Left lung (tissue), 10 donors: Measurements from ENCODE around the gene APBA2. TPM values are rescaled to one million over a fixed set of nuclear protein-coding genes. Genes with fewer than 3 reads are reported as not detected.

Source experiments
- ATAC-seq: fragments of 200-7000 bp; cut with Tn5 transposase; one replicate; pipeline ENCODE4 v1.9.1; 2020; ENCODE audit warnings: moderate library complexity
- DNase-seq, 4 donors: peaks; one replicate each; pipeline ENCODE4 v3.0.0-alpha.2; 2013 to 2020
- H3K27ac ChIP-seq, 2 donors: fragments of 200-600 bp; sonication (generic) in 1 of 2; one replicate each; pipeline versions ENCODE4 v1.5.0 to v1.8.0; 2020 to 2021
- H3K27me3 ChIP-seq, 2 donors: fragments of 200-600 bp; sonication (generic) in 1 of 2; one replicate each; pipeline versions ENCODE4 v1.5.0 to v1.8.0; 2020 to 2021
- H3K36me3 ChIP-seq, 2 donors: fragments of 200-600 bp; sonication (generic) in 1 of 2; one replicate each; pipeline versions ENCODE4 v1.5.0 to v1.8.0; 2020 to 2021
- H3K4me1 ChIP-seq, 2 donors: fragments of 200-600 bp; one replicate each; pipeline ENCODE4 v1.8.0; 2021
- H3K4me3 ChIP-seq, 2 donors: fragments of 200-600 bp; sonication (generic) in 1 of 2; one replicate each; pipeline versions ENCODE4 v1.5.0 to v1.8.0; 2020 to 2021; ENCODE audit warnings: mild to moderate bottlenecking in 1 of 2
- H3K9me3 ChIP-seq, 2 donors: fragments of 200-600 bp; sonication (generic) in 1 of 2; one replicate each; pipeline versions ENCODE4 v1.5.0 to v1.8.0; 2020 to 2021
- intact Hi-C, 2 donors: fragments of 100-400 bp; cut with DNase I; formaldehyde crosslinking; loops; one replicate each; pipeline versions ENCODE4 v1.11.2 to v1.14.2; 2022
- polyA plus RNA-seq, 6 donors: library from polyadenylated mRNA; unstranded; fragments of 120-200 nt; gene quantifications; one replicate each; pipeline ENCODE4 v1.2.1, GENCODE V29; 2013; ENCODE audit not compliant: insufficient read length in 6 of 6
- total RNA-seq, 2 donors: library from RNA; stranded (reverse); fragmentation: NEBNext Ultra II Directional; extraction: Animal tissue kit (Norgen Biotek cat#: 25700); gene quantifications; one replicate each; pipeline ENCODE4 v1.2.1, GENCODE V29; 2021
- TF ChIP-seq, protein P1 (sequence below), 2 donors: fragments of 200-600 bp; sonication (generic) in 1 of 2; IDR thresholded peaks; one replicate each; pipeline versions ENCODE4 v1.5.0 to v1.8.0; 2021; ENCODE audit warnings: antibody characterized with exemption in 2 of 2
- donor health status: DM: no; HTN: yes; CAD: no.
- donor health status: DM: no; HTN: no; CAD: no.

The APBA2 gene
- total and polyA plus RNA-seq, 8 donors: 3.9 to 18.4 (median 11.1) TPM

DNA sequence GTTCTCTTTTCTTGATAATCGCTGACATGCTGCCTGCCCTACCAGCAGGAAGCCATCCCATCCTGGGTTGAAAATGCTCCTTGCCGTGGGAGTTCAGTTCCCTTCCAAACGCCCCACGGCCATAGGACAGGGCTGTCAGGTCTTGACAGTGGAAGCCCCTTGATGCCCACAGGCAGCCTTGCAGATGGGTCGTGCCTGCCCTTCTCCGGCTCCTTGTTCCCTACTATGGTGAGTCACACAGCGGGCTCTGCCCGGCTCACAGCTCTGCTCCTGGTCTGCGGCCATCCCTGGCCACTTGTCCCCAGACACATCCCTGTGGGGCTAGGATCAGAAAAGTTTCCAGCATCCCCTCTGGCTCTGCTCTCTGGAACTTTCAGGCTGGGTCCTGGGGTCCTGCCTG lies 6.2 kb upstream of the APBA2 start:
- Histone ChIP-seq H3K27ac (no peak overlapping the region), H3K27me3 (peaks cover 0 to 9% of the 10 kb centered on the region in 2 donors), H3K4me3 (no peak overlapping the region), H3K36me3 (no peaks in the 10 kb centered on the region), H3K4me1 (no peaks in the 10 kb centered on the region), H3K9me3 (no peaks in the 10 kb centered on the region)
- intact Hi-C loops: no loop called here
- ATAC-seq (no peak), DNase-seq (no peak)
- TF ChIP-seq, protein P1, sequence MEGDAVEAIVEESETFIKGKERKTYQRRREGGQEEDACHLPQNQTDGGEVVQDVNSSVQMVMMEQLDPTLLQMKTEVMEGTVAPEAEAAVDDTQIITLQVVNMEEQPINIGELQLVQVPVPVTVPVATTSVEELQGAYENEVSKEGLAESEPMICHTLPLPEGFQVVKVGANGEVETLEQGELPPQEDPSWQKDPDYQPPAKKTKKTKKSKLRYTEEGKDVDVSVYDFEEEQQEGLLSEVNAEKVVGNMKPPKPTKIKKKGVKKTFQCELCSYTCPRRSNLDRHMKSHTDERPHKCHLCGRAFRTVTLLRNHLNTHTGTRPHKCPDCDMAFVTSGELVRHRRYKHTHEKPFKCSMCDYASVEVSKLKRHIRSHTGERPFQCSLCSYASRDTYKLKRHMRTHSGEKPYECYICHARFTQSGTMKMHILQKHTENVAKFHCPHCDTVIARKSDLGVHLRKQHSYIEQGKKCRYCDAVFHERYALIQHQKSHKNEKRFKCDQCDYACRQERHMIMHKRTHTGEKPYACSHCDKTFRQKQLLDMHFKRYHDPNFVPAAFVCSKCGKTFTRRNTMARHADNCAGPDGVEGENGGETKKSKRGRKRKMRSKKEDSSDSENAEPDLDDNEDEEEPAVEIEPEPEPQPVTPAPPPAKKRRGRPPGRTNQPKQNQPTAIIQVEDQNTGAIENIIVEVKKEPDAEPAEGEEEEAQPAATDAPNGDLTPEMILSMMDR (IDR thresholded peaks at IDR 0.05): no peak

DNA sequence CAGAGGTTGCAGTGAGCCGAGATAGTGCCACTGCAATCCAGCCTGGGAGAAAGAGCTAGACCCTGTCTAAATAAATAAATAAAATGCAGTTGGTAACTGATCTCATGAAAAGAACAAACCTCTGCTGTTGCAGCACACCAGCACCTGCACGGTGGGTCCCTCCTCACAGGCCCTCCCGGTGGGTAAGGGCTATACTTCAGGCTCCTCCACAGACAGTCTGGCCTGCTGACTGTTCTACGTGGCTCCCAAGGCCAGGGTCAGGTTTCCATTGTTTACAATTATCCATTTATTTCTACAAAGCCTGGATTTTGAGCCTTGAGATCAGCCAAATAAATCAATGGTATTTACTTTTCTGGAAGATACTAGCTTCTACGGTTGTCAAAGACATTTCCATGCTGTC lies 5.1 kb upstream of the APBA2 start:
- Histone ChIP-seq H3K27ac (no peak overlapping the region), H3K27me3 (peaks cover 9 to 20% of the 10 kb centered on the region in 2 donors), H3K9me3 (no peaks in the 10 kb centered on the region), H3K36me3 (no peaks in the 10 kb centered on the region), H3K4me3 (no peak overlapping the region), H3K4me1 (peaks cover 0 to 5% of the 10 kb centered on the region in 2 donors)
- ATAC-seq: no peak
- DNase-seq: no peak
- intact Hi-C loops: loop anchor here in 1 of 2 donors (10.0 kb wide), 1 partner anchor 224 kb away; no protein-coding TSS in a partner anchor
- TF ChIP-seq, protein P1 (IDR thresholded peaks at IDR 0.05): no peak

DNA sequence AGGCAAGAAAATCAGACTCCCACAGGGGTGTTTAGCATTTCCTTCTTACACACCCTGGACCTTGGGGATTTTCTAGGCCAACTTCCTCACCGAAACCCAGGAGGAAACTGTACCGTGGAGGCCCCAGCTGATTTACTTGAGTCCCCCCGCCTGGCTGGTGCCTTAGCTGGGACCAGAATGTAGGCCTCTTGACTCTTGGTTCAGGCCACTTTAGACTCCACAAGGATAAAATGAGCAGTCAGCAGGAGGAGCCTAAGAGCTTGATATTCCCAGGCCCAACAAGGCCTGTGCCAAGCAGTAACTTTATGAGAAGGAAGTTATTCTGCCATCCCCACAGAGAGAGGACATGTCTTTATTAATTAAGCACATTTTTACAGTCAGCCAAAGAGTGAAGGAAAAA lies 4.6 kb upstream of the APBA2 start:
- no peaks in the 10 kb centered on the region for H3K9me3 ChIP-seq
- H3K27me3 ChIP-seq: peaks cover 9 to 25% of the 10 kb centered on the region in 2 donors
- intact Hi-C loops: loop anchor here in 1 of 2 donors (10.0 kb wide), 1 partner anchor 224 kb away; no protein-coding TSS in a partner anchor
- H3K36me3 ChIP-seq: no peaks in the 10 kb centered on the region
- TF ChIP-seq, protein P1 (IDR thresholded peaks at IDR 0.05): no peak
- H3K4me1 ChIP-seq: peaks cover 0 to 9% of the 10 kb centered on the region in 2 donors
- H3K4me3 ChIP-seq: no peak overlapping the region
- ATAC-seq: no peak
- no peak overlapping the region for H3K27ac ChIP-seq
- DNase-seq: peak in 1 of 4 donors; percentile 35

DNA sequence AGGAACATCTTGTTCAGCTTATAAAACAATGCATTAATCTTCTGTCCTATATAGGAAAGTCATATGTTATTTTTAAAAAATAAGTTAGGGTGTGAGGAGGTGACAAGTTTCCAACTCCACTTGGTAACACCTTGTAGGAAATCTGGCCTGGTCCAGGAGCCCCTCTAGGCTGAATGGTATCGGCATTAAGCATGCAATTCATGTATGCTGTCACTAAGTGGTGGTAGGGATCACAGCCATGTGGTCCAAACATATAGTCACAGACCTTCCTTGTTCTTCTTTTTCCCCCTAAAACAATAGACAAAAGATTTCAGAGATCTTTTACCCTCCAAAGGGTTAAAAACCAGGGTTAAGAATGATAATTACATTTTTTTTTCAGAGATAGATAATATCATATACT lies 4.2 kb upstream of the APBA2 start:
- H3K36me3 ChIP-seq: no peaks in the 10 kb centered on the region
- no peak for DNase-seq
- ATAC-seq: no peak
- H3K9me3 ChIP-seq: no peaks in the 10 kb centered on the region
- H3K4me3 ChIP-seq: no peak overlapping the region
- peaks cover 11 to 29% of the 10 kb centered on the region in 2 donors for H3K27me3 ChIP-seq
- no peak overlapping the region for H3K27ac ChIP-seq
- peaks cover 0 to 13% of the 10 kb centered on the region in 2 donors for H3K4me1 ChIP-seq
- intact Hi-C loops: loop anchor here in 1 of 2 donors (10.0 kb wide), 1 partner anchor 223 kb away; no protein-coding TSS in a partner anchor
- TF ChIP-seq, protein P1 (IDR thresholded peaks at IDR 0.05): no peak

DNA sequence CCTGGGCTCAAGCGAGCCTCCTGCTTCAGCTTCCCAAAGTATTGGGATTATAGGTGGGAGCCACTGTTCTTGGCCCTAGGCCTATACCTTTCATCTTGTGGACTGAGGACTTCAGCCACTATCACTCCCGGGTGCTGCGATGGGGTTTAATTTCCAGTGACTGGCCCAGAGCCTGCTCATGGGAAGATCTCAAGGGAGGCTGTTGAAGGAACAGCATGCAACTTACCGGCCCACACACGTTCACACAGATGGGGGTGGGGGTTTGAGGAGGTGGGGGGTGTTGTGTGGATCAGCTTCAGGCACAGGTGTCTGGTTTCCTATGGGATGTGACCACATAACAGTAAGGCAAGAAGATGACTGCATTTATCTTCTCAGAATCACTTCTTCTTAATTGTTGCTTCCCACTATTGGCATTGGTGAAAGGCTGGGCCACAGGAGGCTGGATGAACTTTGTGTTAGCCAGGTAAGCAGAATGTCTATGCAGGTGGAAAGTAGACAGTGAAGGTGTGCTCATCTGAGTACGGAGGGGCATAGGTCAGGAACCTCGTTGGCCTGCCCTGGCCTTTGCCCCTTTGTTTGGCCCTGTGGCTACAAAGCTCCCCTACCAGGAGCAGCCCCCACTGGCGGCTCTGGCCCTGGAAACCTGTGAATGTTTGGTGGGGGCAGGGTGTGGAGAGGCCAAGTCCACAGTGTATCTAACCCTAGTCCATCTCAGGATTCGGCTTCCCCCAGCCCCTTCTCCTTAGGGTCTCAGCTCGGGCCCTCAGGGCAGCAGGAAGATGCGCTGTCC lies 1.4 kb upstream of the APBA2 start:
- TF ChIP-seq, protein P1 (IDR thresholded peaks at IDR 0.05): no peak
- H3K27ac ChIP-seq: no peak overlapping the region

More for the DNA sequence above, 1.4 kb upstream of the APBA2 start:
- Histone ChIP-seq H3K36me3 (no peaks in the 10 kb centered on the region), H3K27me3 (peaks cover 19 to 56% of the 10 kb centered on the region in 2 donors), H3K9me3 (no peaks in the 10 kb centered on the region), H3K4me1 (peaks cover 0 to 16% of the 10 kb centered on the region in 2 donors), H3K4me3 (no peak overlapping the region)
- no peak for ATAC-seq
- intact Hi-C loops: loop anchor here in 1 of 2 donors (10.0 kb wide), 1 partner anchor 220 kb away; no protein-coding TSS in a partner anchor
- no peak for DNase-seq
